Testis (tissue), 2 donors: ENCODE data around the gene EMC8.

Experiments
- CTCF ChIP-seq, 3 experiments: fragments of 450-650 bp in 2 of 3; fragments of 200-600 bp in 1 of 3; sonication (generic) in 1 of 3; IDR thresholded peaks; one replicate each; pipeline ENCODE4 v1.5.1; 2016 to 2019; ENCODE audit warnings: antibody characterized with exemption in 3 of 3, mild to moderate bottlenecking in 2 of 3, moderate library complexity in 1 of 3
- POLR2A ChIP-seq: fragments of 450-650 bp; IDR thresholded peaks from one replicate; pipeline ENCODE4 v1.6.1; 2017; ENCODE audit warnings: antibody characterized with exemption, mild to moderate bottlenecking, moderate library complexity

- TF ChIP-seq CTCF (IDR thresholded peaks at IDR 0.05) (no peak), POLR2A (no peak)
These were observed 12.9 kb upstream of the EMC8 start for GRCh38 chr16:85812031-85812807.
